ENCODE measurements around the gene SYN1. TPM values are rescaled to one million over a fixed set of nuclear protein-coding genes. Genes with fewer than 3 reads are reported as not detected.

Gene SYN1
- polyA plus RNA-seq, 1 donor (not counting 4 experiments of a cell fraction or from before 2014, with no cell fraction given) = 0.07 TPM

- Histone ChIP-seq H3K4me1 (ENCODE audit: control insufficient read depth, extremely low read depth, insufficient read depth, low read length) (peaks cover 16% of the 10 kb centered on the region), H3K4me2 (ENCODE audit: control insufficient read depth, extremely low read depth, insufficient read depth, low read depth, low read length) (peak overlapping the region; percentile 47), H3K27me3 (ENCODE audit: control insufficient read depth, extremely low read depth, insufficient read depth, low read length) (no peaks in the 10 kb centered on the region), H3K36me3 (ENCODE audit: control insufficient read depth in 2 of 2, extremely low read depth in 1 of 2, insufficient read depth in 2 of 2, low read length in 2 of 2) (peaks cover 2 to 6% of the 10 kb centered on the region in 2 experiments), H4K20me1 (ENCODE audit: control insufficient read depth, extremely low read depth, insufficient read depth, low read length) (no peaks in the 10 kb centered on the region), H3K9ac (ENCODE audit: control insufficient read depth, extremely low read depth, insufficient read depth, low read length) (no peak overlapping the region), H3K79me2 (ENCODE audit: control insufficient read depth, insufficient read depth, low read length) (peaks cover 13% of the 10 kb centered on the region), H3K9me1 (ENCODE audit: control insufficient read depth, extremely low read depth, insufficient read depth, low read length) (peaks cover 2% of the 10 kb centered on the region), H2AFZ (ENCODE audit: control insufficient read depth, low read length) (no peak overlapping the region), H3K9me3 (ENCODE audit: control insufficient read depth, low read depth, low read length) (no peaks in the 10 kb centered on the region), H3K4me3 (ENCODE audit: control insufficient read depth in 2 of 3, extremely low read depth in 1 of 3, insufficient read depth in 2 of 3, low read depth in 1 of 3, low read length in 3 of 3) (no peak overlapping the region), H3K27ac (ENCODE audit: control insufficient read depth, insufficient read depth, low read length) (no peak overlapping the region)
- FAIRE-seq = no peak
- TF ChIP-seq EZH2 (IDR thresholded peaks at IDR 0.05; ENCODE audit: low read length) = no peak
- TF ChIP-seq CTCF (optimal IDR thresholded peaks at IDR 0.05 in 1 of 3, IDR thresholded peaks at IDR 0.05 in 1 of 3, conservative IDR thresholded peaks at IDR 0.05 in 1 of 3; ENCODE audit: extremely low read depth in 1 of 3, insufficient read depth in 2 of 3, low read length in 3 of 3) = no peak
- dilution Hi-C loops (cut with MboI; ENCODE audit: extremely low pct_ligation_motif_present, low sequenced_read_pairs) = no loop called here
- no peak for DNase-seq (ENCODE audit: low read depth, low spot score)
Observed at GRCh38 chrX:47648376-47648775, 28.7 kb upstream of the SYN1 start.

DNA sequence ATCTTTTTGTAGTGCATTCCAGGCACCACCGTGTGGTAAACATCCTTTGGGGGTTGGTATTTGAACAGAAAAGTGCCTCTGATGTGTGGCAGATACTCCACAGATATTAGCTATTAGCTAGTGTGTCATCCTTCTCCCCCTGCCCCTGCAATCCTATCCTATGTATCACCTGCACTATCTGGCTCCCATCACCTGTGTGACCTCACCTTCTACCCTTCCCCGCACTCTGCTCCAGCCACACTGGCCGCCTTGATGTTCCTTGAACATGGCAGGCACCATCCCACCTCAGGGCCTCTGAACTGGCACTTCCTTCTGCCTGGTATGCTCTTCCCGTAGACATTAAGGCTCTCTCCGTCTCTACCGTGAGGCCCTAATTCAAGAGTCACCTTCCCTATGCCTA, 27.0 kb upstream of the SYN1 start:
- H3K9me1 ChIP-seq (ENCODE audit: control insufficient read depth, extremely low read depth, insufficient read depth, low read length) = peaks cover 2% of the 10 kb centered on the region
- TF ChIP-seq CTCF (optimal IDR thresholded peaks at IDR 0.05 in 1 of 3, IDR thresholded peaks at IDR 0.05 in 1 of 3, conservative IDR thresholded peaks at IDR 0.05 in 1 of 3; ENCODE audit: extremely low read depth in 1 of 3, insufficient read depth in 2 of 3, low read length in 3 of 3) = no peak
- no peak for TF ChIP-seq EZH2 (IDR thresholded peaks at IDR 0.05; ENCODE audit: low read length)
- no peak overlapping the region for H3K4me2 ChIP-seq (ENCODE audit: control insufficient read depth, extremely low read depth, insufficient read depth, low read depth, low read length)
- H3K27ac ChIP-seq (ENCODE audit: control insufficient read depth, insufficient read depth, low read length) = no peak overlapping the region
- no peak overlapping the region for H2AFZ ChIP-seq (ENCODE audit: control insufficient read depth, low read length)
- peaks cover 13% of the 10 kb centered on the region for H3K79me2 ChIP-seq (ENCODE audit: control insufficient read depth, insufficient read depth, low read length)
- peaks cover 0 to 6% of the 10 kb centered on the region in 2 experiments for H3K36me3 ChIP-seq (ENCODE audit: control insufficient read depth in 2 of 2, extremely low read depth in 1 of 2, insufficient read depth in 2 of 2, low read length in 2 of 2)
- dilution Hi-C loops (cut with MboI; ENCODE audit: extremely low pct_ligation_motif_present, low sequenced_read_pairs) = no loop called here
- H3K9ac ChIP-seq (ENCODE audit: control insufficient read depth, extremely low read depth, insufficient read depth, low read length) = no peak overlapping the region
- H3K27me3 ChIP-seq (ENCODE audit: control insufficient read depth, extremely low read depth, insufficient read depth, low read length) = no peaks in the 10 kb centered on the region
- FAIRE-seq (no peak), DNase-seq (ENCODE audit: low read depth, low spot score) (no peak)
- H3K4me1 ChIP-seq (ENCODE audit: control insufficient read depth, extremely low read depth, insufficient read depth, low read length) = peaks cover 16% of the 10 kb centered on the region
- no peaks in the 10 kb centered on the region for H3K9me3 ChIP-seq (ENCODE audit: control insufficient read depth, low read depth, low read length)
- no peak overlapping the region for H3K4me3 ChIP-seq (ENCODE audit: control insufficient read depth in 2 of 3, extremely low read depth in 1 of 3, insufficient read depth in 2 of 3, low read depth in 1 of 3, low read length in 3 of 3)
- no peaks in the 10 kb centered on the region for H4K20me1 ChIP-seq (ENCODE audit: control insufficient read depth, extremely low read depth, insufficient read depth, low read length)
